GM12801 (cell line): Measurements from ENCODE around the gene CCDC192.

Experiments used
- CTCF ChIP-seq: IDR thresholded peaks from one replicate; pipeline ENCODE4 v1.5.1; 2011; ENCODE audit warnings: control low read depth; ENCODE audit not compliant: insufficient read length; ENCODE audit errors: extremely low read depth

Gene CCDC192

GRCh38 chr5:127858116-127858784 is 155.1 kb downstream of the CCDC192 start:
- no peak for TF ChIP-seq CTCF

- TF ChIP-seq CTCF: no peak
Measured at GRCh38 chr5:127860291-127860690, 157.1 kb downstream of the CCDC192 start.

- no peak for TF ChIP-seq CTCF
Measured at GRCh38 chr5:127863161-127863560, 160.0 kb downstream of the CCDC192 start.

- TF ChIP-seq CTCF: no peak
Measured at GRCh38 chr5:127863610-127864395, 160.6 kb downstream of the CCDC192 start.

GRCh38 chr5:127864511-127864910 is 161.3 kb downstream of the CCDC192 start:
- TF ChIP-seq CTCF: no peak

GRCh38 chr5:127865273-127865672 is 162.1 kb downstream of the CCDC192 start:
- TF ChIP-seq CTCF: no peak

- no peak for TF ChIP-seq CTCF
Measured at GRCh38 chr5:127867022-127867783, 164.0 kb downstream of the CCDC192 start.
